HCT116 (cell line): ENCODE data around the gene GRIK4. TPM values are rescaled to one million over a fixed set of nuclear protein-coding genes. Genes with fewer than 3 reads are reported as not detected.

Source experiments
- ATAC-seq: fragments of 200-7000 bp; cut with Tn5 transposase; 2 replicates; pipeline ENCODE4 v1.9.1; 2020; ENCODE audit warnings: mild to moderate bottlenecking, moderate library complexity
- Bru-seq: library from RNA; stranded (reverse); fragments of 400-500 nt; gene quantifications from one replicate; lab custom pipeline; 2021; lab: Mats Ljungman, UMichigan
- BruChase-seq, 2 experiments: library from RNA; stranded (reverse); fragments of 400-500 nt; gene quantifications; one replicate each; lab custom pipeline; 2021; lab: Mats Ljungman, UMichigan
- BruUV-seq: library from RNA; stranded (reverse); fragments of 400-500 nt; replicated peaks from 2 replicates; lab custom pipeline; 2021; lab: Mats Ljungman, UMichigan
- CTCF ChIA-PET: fragments of 300-600 bp; sonication (Branson Sonifier 250); formaldehyde crosslinking; loops from one replicate; lab custom pipeline; 2021; ENCODE audit warnings: antibody characterized with exemption; lab: Charles Lee
- POLR2A ChIA-PET: fragments of 300-600, 350-600 bp; sonication (Branson Sonifier 250); formaldehyde crosslinking; loops from one replicate; lab custom pipeline; 2021; ENCODE audit warnings: antibody characterized with exemption; lab: Charles Lee
- RAD21 ChIA-PET, 2 experiments: fragments of 300-600 bp; sonication (Branson Sonifier 250); formaldehyde crosslinking; loops; one replicate each; lab custom pipeline; 2023; ENCODE audit warnings: low total read pairs in 2 of 2; ENCODE audit not compliant: uncharacterized antibody in 2 of 2, unreplicated experiment in 2 of 2, low non-redundant PET in 1 of 2; lab: Charles Lee
- DNase-seq: peaks from one replicate; pipeline ENCODE4 v3.0.0-alpha.2; 2010; ENCODE audit warnings: low read depth, low spot score
- H2AFZ ChIP-seq: fragments of 200-600 bp; shearing (Covaris generic), sonication (generic); 2 replicates; pipeline ENCODE4 v1.6.1; 2017; ENCODE audit warnings: low read depth, mixed run types, mixed read lengths, antibody characterized with exemption, low read length; ENCODE audit not compliant: poor library complexity, severe bottlenecking
- H3K27ac ChIP-seq: 2 replicates; pipeline ENCODE4 v1.5.1; 2012; ENCODE audit warnings: low read depth, low read length
- H3K27me3 ChIP-seq: fragments of 200-600 bp; sonication (generic); 2 replicates; pipeline ENCODE4 v1.6.1; 2016; ENCODE audit warnings: mixed run types, low read length, mixed read lengths; ENCODE audit not compliant: insufficient read depth
- H3K36me3 ChIP-seq, 2 experiments: fragments of 200-500 bp in 1 of 2; fragments of 200-600 bp in 1 of 2; sonication (Bioruptor generic) in 1 of 2; sonication (generic) in 1 of 2; 2 replicates each; pipeline versions ENCODE4 v1.5.1 to v1.6.1; 2014 to 2016; ENCODE audit warnings: low read length in 2 of 2, inconsistent platforms in 1 of 2, mixed read lengths in 1 of 2, mixed run types in 1 of 2; ENCODE audit not compliant: insufficient read depth in 2 of 2, control insufficient read depth in 1 of 2
- H3K4me1 ChIP-seq, 2 experiments: fragments of 200-600 bp in 1 of 2; sonication (generic) in 1 of 2; 2 replicates each; pipeline versions ENCODE4 v1.5.1 to v1.6.1; 2012 to 2017; ENCODE audit warnings: low read length in 2 of 2, inconsistent platforms in 1 of 2, mild to moderate bottlenecking in 1 of 2, mixed read lengths in 1 of 2, mixed run types in 1 of 2, moderate library complexity in 1 of 2; ENCODE audit not compliant: insufficient read depth in 2 of 2, control insufficient read depth in 1 of 2
- H3K4me2 ChIP-seq: fragments of 200-600 bp; sonication (generic); 2 replicates; pipeline ENCODE4 v1.6.1; 2017; ENCODE audit warnings: mixed run types, low read length, mixed read lengths
- H3K4me3 ChIP-seq, 2 experiments: fragments of 200-600 bp in 1 of 2; sonication (generic) in 1 of 2; replicated peaks in 1 of 2; 2 replicates each; pipeline ENCODE4 v1.5.1; 2011 to 2016; ENCODE audit warnings: low read length in 2 of 2, control low read depth in 1 of 2, low read depth in 1 of 2, mild to moderate bottlenecking in 1 of 2, mixed read lengths in 1 of 2, mixed run types in 1 of 2
- H3K79me2 ChIP-seq: fragments of 200-600 bp; sonication (generic); 2 replicates; pipeline ENCODE4 v1.6.1; 2017; ENCODE audit warnings: mild to moderate bottlenecking, mixed run types, low read length, moderate library complexity, mixed read lengths; ENCODE audit not compliant: insufficient read depth
- H3K9ac ChIP-seq: fragments of 200-600 bp; sonication (generic); 2 replicates; pipeline ENCODE4 v1.6.1; 2016; ENCODE audit warnings: low read length, mixed read lengths
- H3K9me2 ChIP-seq: fragments of 200-600 bp; sonication (generic), shearing (Covaris generic); 2 replicates; pipeline ENCODE4 v1.6.1; 2017; ENCODE audit warnings: mixed run types, mild to moderate bottlenecking, moderate library complexity; ENCODE audit not compliant: insufficient read depth
- H3K9me3 ChIP-seq, 2 experiments: fragments of 200-500 bp in 1 of 2; fragments of 200-600 bp in 1 of 2; sonication (Bioruptor generic) in 1 of 2; sonication (generic) in 1 of 2; 2 replicates each; pipeline ENCODE4 v1.6.1; 2014 to 2017; ENCODE audit warnings: low read length in 2 of 2, mixed read lengths in 2 of 2, inconsistent platforms in 1 of 2, low read depth in 1 of 2, mild to moderate bottlenecking in 1 of 2, mixed run types in 1 of 2, moderate library complexity in 1 of 2; ENCODE audit not compliant: control insufficient read depth in 1 of 2, insufficient read depth in 1 of 2
- H4K20me1 ChIP-seq: fragments of 200-600 bp; sonication (generic), shearing (Covaris generic); 2 replicates; pipeline ENCODE4 v1.6.1; 2017; ENCODE audit warnings: mixed run types, mild to moderate bottlenecking, moderate library complexity; ENCODE audit not compliant: insufficient read depth
- CTCF ChIP-seq, 3 experiments: fragments of 200-600 bp in 1 of 3; sonication (generic) in 1 of 3; IDR thresholded peaks in 2 of 3; conservative IDR thresholded peaks in 1 of 3; 2 replicates each; pipeline ENCODE4 v1.5.1; 2012 to 2017; ENCODE audit warnings: low read depth in 2 of 3, low read length in 2 of 3, antibody characterized with exemption in 1 of 3, borderline replicate concordance in 1 of 3, control low read depth in 1 of 3, mild to moderate bottlenecking in 1 of 3, mixed read lengths in 1 of 3, mixed run types in 1 of 3, moderate library complexity in 1 of 3; ENCODE audit not compliant: insufficient read depth in 1 of 3
- ELF1 ChIP-seq: IDR thresholded peaks from 2 replicates; pipeline ENCODE4 v1.6.1; 2012; ENCODE audit warnings: low read depth, borderline replicate concordance
- EZH2 ChIP-seq: fragments of 200-600 bp; sonication (generic); IDR thresholded peaks from 2 replicates; pipeline ENCODE4 v1.6.1; 2017; ENCODE audit warnings: antibody characterized with exemption, mixed run types
- RAD21 ChIP-seq: IDR thresholded peaks from 2 replicates; pipeline ENCODE4 v1.6.1; 2012; ENCODE audit warnings: low read depth, mild to moderate bottlenecking
- YY1 ChIP-seq: IDR thresholded peaks from 2 replicates; pipeline ENCODE4 v1.6.1; 2011; ENCODE audit warnings: low read length, low read depth, moderate library complexity, mild to moderate bottlenecking; ENCODE audit not compliant: insufficient replicate concordance; ENCODE audit errors: extremely low read depth
- ZFX ChIP-seq: fragments of 450-650 bp; IDR thresholded peaks from 2 replicates; pipeline ENCODE4 v1.6.1; 2017
- intact Hi-C: fragments of 100-400 bp; cut with micrococcal nuclease; formaldehyde crosslinking; loops from 2 replicates; pipeline ENCODE4 v1.10.0; 2022
- long read RNA-seq: library from polyadenylated mRNA; unstranded; transcript quantifications from one replicate; pipeline ENCODE4 v2.0.0, GENCODE V29; 2021; ENCODE audit not compliant: unreplicated experiment
- polyA plus RNA-seq: library from polyadenylated mRNA; unstranded; fragments of >200 nt; gene quantifications from 2 replicates; pipeline ENCODE4 v1.2.1, GENCODE V29; 2012; ENCODE audit warnings: missing spikeins
- total RNA-seq: library from RNA; stranded (reverse); gene quantifications from one replicate; pipeline ENCODE4 v1.2.1, GENCODE V29; 2021; ENCODE audit not compliant: unreplicated experiment

GRIK4 gene, protein sequence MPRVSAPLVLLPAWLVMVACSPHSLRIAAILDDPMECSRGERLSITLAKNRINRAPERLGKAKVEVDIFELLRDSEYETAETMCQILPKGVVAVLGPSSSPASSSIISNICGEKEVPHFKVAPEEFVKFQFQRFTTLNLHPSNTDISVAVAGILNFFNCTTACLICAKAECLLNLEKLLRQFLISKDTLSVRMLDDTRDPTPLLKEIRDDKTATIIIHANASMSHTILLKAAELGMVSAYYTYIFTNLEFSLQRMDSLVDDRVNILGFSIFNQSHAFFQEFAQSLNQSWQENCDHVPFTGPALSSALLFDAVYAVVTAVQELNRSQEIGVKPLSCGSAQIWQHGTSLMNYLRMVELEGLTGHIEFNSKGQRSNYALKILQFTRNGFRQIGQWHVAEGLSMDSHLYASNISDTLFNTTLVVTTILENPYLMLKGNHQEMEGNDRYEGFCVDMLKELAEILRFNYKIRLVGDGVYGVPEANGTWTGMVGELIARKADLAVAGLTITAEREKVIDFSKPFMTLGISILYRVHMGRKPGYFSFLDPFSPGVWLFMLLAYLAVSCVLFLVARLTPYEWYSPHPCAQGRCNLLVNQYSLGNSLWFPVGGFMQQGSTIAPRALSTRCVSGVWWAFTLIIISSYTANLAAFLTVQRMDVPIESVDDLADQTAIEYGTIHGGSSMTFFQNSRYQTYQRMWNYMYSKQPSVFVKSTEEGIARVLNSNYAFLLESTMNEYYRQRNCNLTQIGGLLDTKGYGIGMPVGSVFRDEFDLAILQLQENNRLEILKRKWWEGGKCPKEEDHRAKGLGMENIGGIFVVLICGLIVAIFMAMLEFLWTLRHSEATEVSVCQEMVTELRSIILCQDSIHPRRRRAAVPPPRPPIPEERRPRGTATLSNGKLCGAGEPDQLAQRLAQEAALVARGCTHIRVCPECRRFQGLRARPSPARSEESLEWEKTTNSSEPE
- total RNA-seq (0.52 TPM), Bru-seq, nascent RNA (percentile 33 among the genes with signal in this experiment), BruChase-seq, experiment 1, labeled RNA remaining after a 6-hour chase (percentile 26 among the genes with signal in this experiment), BruChase-seq, experiment 2, labeled RNA remaining after a 2-hour chase (percentile 35 among the genes with signal in this experiment)
- polyA plus RNA-seq, result 0.16 and 0.18 TPM in 2 replicates
- long read RNA-seq, partial matches to known transcripts, result 0 of 1 reads
- long read RNA-seq, other reads (novel, unspliced or antisense), result 1 of 1 reads

- no peaks in the 10 kb centered on the region for H3K79me2 ChIP-seq
- H3K4me3 ChIP-seq, result peak within 1 kb of the TSS; percentile 25 to 49
- BruUV-seq, result no TSS peak
- ChIA-PET POLR2A (no interaction called here), RAD21 (interaction anchor here (1.0 to 2.0 kb wide), 3 partner anchors 121 to 174 kb away, joined by 3 to 9 read pairs (median 4); no protein-coding TSS in a partner anchor), CTCF (interaction anchor here (0.7 to 1.7 kb wide), 6 partner anchors 174 to 442 kb away, joined by 3 to 11 read pairs (median 4); no protein-coding TSS in a partner anchor)
- peak within 1 kb of the TSS; percentile 64 for H3K4me2 ChIP-seq
- no peak within 1 kb of the TSS for H2AFZ ChIP-seq
- H4K20me1 ChIP-seq, result no peaks in the 10 kb centered on the region
- no peaks in the 10 kb centered on the region for H3K9me3 ChIP-seq
- DNase-seq, result peak; percentile 39
- H3K27ac ChIP-seq, result peak within 1 kb of the TSS; percentile 14; the same call in 1 of the 2 replicates
- TF ChIP-seq EZH2, result no peak
- TF ChIP-seq RAD21, result peak; percentile 99
- no peak for TF ChIP-seq ELF1
- peak; percentile 93 to 94 (median 93) for TF ChIP-seq CTCF (IDR thresholded peaks at IDR 0.05 in 2 of 3, conservative IDR thresholded peaks at IDR 0.05 in 1 of 3; ENCODE audit: borderline replicate concordance in 1 of 3, insufficient read depth in 1 of 3, low read depth in 2 of 3, low read length in 2 of 3)
- TF ChIP-seq YY1, result peak; percentile 26
- TF ChIP-seq ZFX, result no peak
- 0 out of 2 replicates have a peak within 1 kb of the TSS, but pooled peaks have one; percentile 32 for H3K9ac ChIP-seq
- H3K4me1 ChIP-seq, result no peaks in the 10 kb centered on the region; a peak in 1 of 4 replicates
- peak; percentile 93 for ATAC-seq
- H3K9me2 ChIP-seq, result no peaks in the 10 kb centered on the region
- H3K36me3 ChIP-seq, result no peaks in the 10 kb centered on the region
- no peaks in the 10 kb centered on the region for H3K27me3 ChIP-seq
- intact Hi-C loops, result loop anchor here (1.0 to 5.0 kb wide), 7 partner anchors 174 to 1080 kb away; no protein-coding TSS in a partner anchor
Observed at GRCh38 chr11:120511116-120511819, at the start of gene GRIK4. GRIK4 (plus strand) TSS chr11:120511748; CDS start chr11:120660319, 148,571 bp downstream.
